ENCODE measurements around the gene AHSA1.

AHSA1 gene

GRCh38 chr14:77482422-77482821 lies 24.5 kb downstream of the AHSA1 start:
- H4K20me1 ChIP-seq, result peaks cover 0 to 10% (median 0%) of the 10 kb centered on the region in 11 experiments; a peak in 4 of 22 replicates
- TF ChIP-seq Cebpa-rat (IDR thresholded peaks at IDR 0.05), result no peak
- no peaks in the 10 kb centered on the region for H3K9me3 ChIP-seq (replicated peaks in 1 of 11)
- H3K4me3 ChIP-seq, result no peak overlapping the region
- no peak overlapping the region for H3K9ac ChIP-seq
- H3K4me2 ChIP-seq, result peak overlapping the region; percentile 1 to 87 (median 71); a peak in 21 of 22 replicates
- no peak overlapping the region for H3K27ac ChIP-seq
- peaks cover 0 to 43% (median 26%) of the 10 kb centered on the region in 10 experiments; a peak in 17 of 20 replicates for H3K4me1 ChIP-seq
- H3K36me3 ChIP-seq, result no peaks in the 10 kb centered on the region
- no peaks in the 10 kb centered on the region for H3K27me3 ChIP-seq

DNA sequence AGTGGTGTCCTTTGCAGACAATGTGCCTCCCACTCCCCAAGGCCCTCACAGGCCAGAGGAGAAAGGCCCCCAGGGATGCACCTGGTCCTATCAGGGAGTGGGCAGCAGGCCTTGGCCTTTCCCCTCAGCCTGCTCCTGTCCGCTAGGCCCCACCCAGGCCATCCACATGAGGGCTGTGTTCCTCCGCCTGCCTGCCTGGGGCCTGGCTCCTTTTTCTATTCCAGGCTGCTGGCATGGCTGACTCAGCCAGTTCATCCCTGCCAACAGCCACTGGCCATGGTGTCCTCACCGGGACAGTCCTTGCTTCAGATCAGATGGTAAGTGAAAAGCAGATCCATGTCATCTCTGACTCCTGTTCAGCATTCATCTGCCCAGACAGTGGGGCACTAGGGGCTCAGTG lies 27.4 kb downstream of the AHSA1 start:
- no peak overlapping the region for H3K4me3 ChIP-seq
- H4K20me1 ChIP-seq, result peaks cover 0 to 10% (median 0%) of the 10 kb centered on the region in 11 experiments; a peak in 3 of 22 replicates
- H3K9ac ChIP-seq, result no peak overlapping the region
- no peaks in the 10 kb centered on the region for H3K36me3 ChIP-seq
- H3K4me1 ChIP-seq, result peaks cover 0 to 49% (median 28%) of the 10 kb centered on the region in 10 experiments; a peak in 17 of 20 replicates
- no peaks in the 10 kb centered on the region for H3K9me3 ChIP-seq (replicated peaks in 1 of 11)
- H3K4me2 ChIP-seq, result no peak overlapping the region
- TF ChIP-seq Cebpa-rat (IDR thresholded peaks at IDR 0.05), result no peak
- no peaks in the 10 kb centered on the region for H3K27me3 ChIP-seq
- H3K27ac ChIP-seq, result no peak overlapping the region

- peaks cover 0 to 10% (median 0%) of the 10 kb centered on the region in 11 experiments; a peak in 3 of 22 replicates for H4K20me1 ChIP-seq
- peaks cover 0 to 46% (median 26%) of the 10 kb centered on the region in 10 experiments; a peak in 17 of 20 replicates for H3K4me1 ChIP-seq
- H3K36me3 ChIP-seq, result no peaks in the 10 kb centered on the region
- peak overlapping the region in 1 of 11 experiments; percentile 3; a peak in 1 of 22 replicates for H3K4me2 ChIP-seq
- TF ChIP-seq Cebpa-rat (IDR thresholded peaks at IDR 0.05), result no peak
- no peak overlapping the region for H3K9ac ChIP-seq
- H3K9me3 ChIP-seq (replicated peaks in 1 of 11), result no peaks in the 10 kb centered on the region
- no peaks in the 10 kb centered on the region for H3K27me3 ChIP-seq
- no peak overlapping the region for H3K27ac ChIP-seq
- no peak overlapping the region for H3K4me3 ChIP-seq
Observed at GRCh38 chr14:77485901-77486678, 28.2 kb downstream of the AHSA1 start.

DNA sequence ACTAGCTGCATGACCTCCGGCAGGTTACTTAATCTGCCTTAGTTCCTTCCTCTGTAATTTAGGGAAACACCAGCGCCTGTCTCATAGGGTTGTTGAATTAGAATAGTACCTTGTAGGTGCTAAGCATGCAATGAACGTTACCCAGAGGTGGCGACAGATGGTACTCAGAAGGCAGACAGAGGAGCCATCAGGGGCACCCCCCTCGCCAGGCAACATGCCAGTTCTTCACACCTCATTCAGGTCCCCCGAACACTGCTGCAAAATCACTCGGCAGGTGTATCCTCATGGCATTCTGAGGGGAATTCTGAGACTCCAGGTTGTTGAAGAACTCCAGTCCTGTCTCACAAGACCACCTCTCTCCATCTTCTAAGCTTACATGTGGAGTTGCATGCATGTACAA lies 30.7 kb downstream of the AHSA1 start:
- TF ChIP-seq Cebpa-rat (IDR thresholded peaks at IDR 0.05), result no peak
- peaks cover 0 to 21% (median 7%) of the 10 kb centered on the region in 10 experiments; a peak in 10 of 20 replicates for H3K4me1 ChIP-seq
- no peaks in the 10 kb centered on the region for H3K27me3 ChIP-seq
- H4K20me1 ChIP-seq, result peaks cover 0 to 5% (median 0%) of the 10 kb centered on the region in 11 experiments; a peak in 3 of 22 replicates
- H3K9ac ChIP-seq, result no peak overlapping the region
- no peak overlapping the region for H3K27ac ChIP-seq
- H3K9me3 ChIP-seq (replicated peaks in 1 of 11), result no peaks in the 10 kb centered on the region
- H3K36me3 ChIP-seq, result no peaks in the 10 kb centered on the region
- no peak overlapping the region for H3K4me2 ChIP-seq
- no peak overlapping the region for H3K4me3 ChIP-seq

DNA sequence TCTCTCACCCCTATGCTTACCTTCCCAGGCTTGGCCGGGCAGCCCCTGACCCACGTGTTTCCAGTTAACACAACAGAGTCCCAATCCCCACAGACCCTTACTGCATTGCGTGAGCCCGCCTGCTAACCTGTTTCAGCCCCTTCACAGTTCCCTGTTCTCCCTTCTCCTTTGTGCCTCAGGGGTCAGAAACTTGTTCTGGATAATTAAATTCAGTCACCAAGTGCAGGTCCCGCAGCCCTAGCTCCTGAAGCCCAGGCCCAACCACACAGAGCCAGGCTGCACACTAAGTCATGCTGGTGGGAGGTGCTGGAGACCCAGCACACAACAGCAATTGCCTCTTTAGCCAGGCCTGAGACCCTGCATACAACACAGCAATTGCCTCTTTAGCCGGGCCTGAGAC lies 31.1 kb downstream of the AHSA1 start:
- no peak for TF ChIP-seq Cebpa-rat (IDR thresholded peaks at IDR 0.05)

DNA sequence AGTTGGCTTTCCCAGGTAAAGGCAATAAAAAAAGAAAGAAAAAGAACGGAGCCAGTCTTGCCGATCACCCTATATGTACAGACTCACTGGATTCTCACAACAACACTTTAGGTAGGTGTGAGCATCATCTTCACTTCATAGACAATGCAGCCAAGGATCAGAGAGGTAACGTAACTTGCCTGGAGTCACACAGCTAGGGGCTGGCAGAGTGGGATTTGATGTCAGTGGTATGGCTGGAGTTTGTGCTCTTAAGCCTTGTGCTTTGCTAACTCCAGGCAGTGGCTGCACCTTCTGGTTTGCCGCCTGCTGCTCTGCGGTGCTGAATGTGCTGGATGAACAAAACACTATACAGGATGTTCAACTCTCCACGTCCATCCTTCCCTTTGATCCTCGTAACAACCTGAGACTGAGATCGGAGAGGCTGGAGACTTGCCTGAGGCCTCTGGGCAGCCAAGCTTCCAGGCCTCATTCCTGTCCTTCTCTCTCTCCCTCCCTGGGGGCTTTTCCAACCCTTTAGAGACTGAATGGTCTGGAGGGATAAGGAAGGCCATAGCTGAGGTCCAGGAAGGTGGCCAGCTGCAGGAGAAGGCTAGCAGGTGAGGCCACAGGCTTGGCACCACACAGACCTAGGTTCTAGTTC lies 32.6 kb downstream of the AHSA1 start:
- no peaks in the 10 kb centered on the region for H3K27me3 ChIP-seq
- no peak for TF ChIP-seq Cebpa-rat (IDR thresholded peaks at IDR 0.05)
- H4K20me1 ChIP-seq, result no peaks in the 10 kb centered on the region
- no peaks in the 10 kb centered on the region for H3K36me3 ChIP-seq
- H3K27ac ChIP-seq, result no peak overlapping the region
- peaks cover 0 to 22% (median 13%) of the 10 kb centered on the region in 10 experiments; a peak in 16 of 20 replicates for H3K4me1 ChIP-seq
- H3K4me3 ChIP-seq, result no peak overlapping the region
- no peak overlapping the region for H3K9ac ChIP-seq
- no peak overlapping the region for H3K4me2 ChIP-seq
- no peaks in the 10 kb centered on the region for H3K9me3 ChIP-seq (replicated peaks in 1 of 11)

More for the DNA sequence above, 31.1 kb downstream of the AHSA1 start:
- Histone ChIP-seq H3K4me1 (peaks cover 0 to 17% (median 6%) of the 10 kb centered on the region in 10 experiments; a peak in 10 of 20 replicates), H4K20me1 (peaks cover 0 to 5% (median 0%) of the 10 kb centered on the region in 11 experiments; a peak in 3 of 22 replicates), H3K9ac (no peak overlapping the region), H3K9me3 (replicated peaks in 1 of 11) (no peaks in the 10 kb centered on the region), H3K27me3 (no peaks in the 10 kb centered on the region), H3K4me2 (no peak overlapping the region), H3K36me3 (no peaks in the 10 kb centered on the region), H3K27ac (no peak overlapping the region), H3K4me3 (no peak overlapping the region)

DNA sequence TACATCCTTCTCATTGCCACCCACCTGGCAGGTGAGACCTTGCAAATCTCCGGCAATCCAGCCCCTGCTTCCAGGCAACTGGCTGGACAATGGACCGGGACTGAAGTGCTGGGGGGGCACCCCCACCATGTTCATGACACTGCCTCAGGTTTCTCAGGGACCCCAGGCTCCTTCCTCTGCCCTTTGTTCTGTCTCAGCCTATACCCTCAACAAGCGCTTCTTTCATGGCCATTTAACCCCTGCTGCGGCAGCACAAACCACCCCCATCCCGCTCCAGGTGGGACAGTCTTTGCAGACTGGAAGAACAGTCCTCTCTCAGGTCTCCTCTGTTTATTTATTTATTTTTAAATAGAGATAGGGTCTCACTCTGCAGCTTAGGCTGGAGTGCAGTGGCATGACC lies 33.2 kb downstream of the AHSA1 start:
- Histone ChIP-seq H3K4me2 (no peak overlapping the region), H3K4me1 (peaks cover 0 to 28% (median 18%) of the 10 kb centered on the region in 10 experiments; a peak in 16 of 20 replicates), H4K20me1 (no peaks in the 10 kb centered on the region), H3K9me3 (replicated peaks in 1 of 11) (no peaks in the 10 kb centered on the region), H3K9ac (no peak overlapping the region), H3K4me3 (no peak overlapping the region), H3K36me3 (no peaks in the 10 kb centered on the region), H3K27ac (no peak overlapping the region), H3K27me3 (no peaks in the 10 kb centered on the region)
- no peak for TF ChIP-seq Cebpa-rat (IDR thresholded peaks at IDR 0.05)

DNA sequence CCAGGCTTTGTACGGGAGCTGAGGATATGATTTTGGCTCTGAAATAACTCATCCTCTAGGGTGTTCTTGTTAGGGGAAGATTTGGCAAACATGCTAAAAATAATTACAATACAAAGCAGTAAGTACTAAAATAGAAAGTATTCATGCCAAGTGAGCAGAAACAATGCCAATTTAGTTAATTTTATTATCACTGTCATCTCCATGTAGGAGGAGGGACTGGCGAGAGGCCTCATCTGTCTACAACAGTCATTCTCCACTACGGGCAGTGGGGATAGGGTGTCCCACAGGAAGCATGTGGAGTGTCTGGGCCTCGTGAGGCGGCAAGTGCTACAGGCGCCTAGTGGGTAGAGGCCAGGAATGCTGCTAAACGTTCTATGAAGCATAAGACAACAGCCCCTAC lies 37.4 kb downstream of the AHSA1 start:
- Histone ChIP-seq H3K4me3 (no peak overlapping the region), H3K9ac (no peak overlapping the region), H3K27me3 (peaks cover 27 to 37% (median 35%) of the 10 kb centered on the region in 11 experiments), H3K9me3 (replicated peaks in 1 of 11) (no peaks in the 10 kb centered on the region), H4K20me1 (peaks cover 0 to 23% (median 13%) of the 10 kb centered on the region in 11 experiments; a peak in 10 of 22 replicates), H3K36me3 (no peaks in the 10 kb centered on the region), H3K4me1 (peaks cover 14 to 35% (median 30%) of the 10 kb centered on the region in 10 experiments), H3K4me2 (peak overlapping the region in 8 of 11 experiments; percentile 20 to 67 (median 48); a peak in 16 of 22 replicates), H3K27ac (no peak overlapping the region)
- TF ChIP-seq Cebpa-rat (IDR thresholded peaks at IDR 0.05), result no peak

Data from BLaER1 treated with 17β-estradiol and CSF1 and Interleukin-3, amounts not matched to agents 10 nM and 100 nM (cell line).